Endothelial cell of umbilical vein (primary cell): Measurements from ENCODE around the gene RPL39L.

Source experiments
- EZH2 ChIP-seq: IDR thresholded peaks from 2 replicates; pipeline ENCODE4 v1.6.1; 2012; ENCODE audit warnings: borderline replicate concordance, low read depth, mild to moderate bottlenecking, moderate library complexity, low read length, inconsistent platforms; ENCODE audit not compliant: severe bottlenecking
- POLR2A ChIP-seq: IDR thresholded peaks from 2 replicates; pipeline ENCODE4 v1.6.1; 2012; ENCODE audit warnings: low read depth, mild to moderate bottlenecking, control low read depth, low read length
- POLR2AphosphoS5 ChIP-seq: IDR thresholded peaks from 2 replicates; pipeline ENCODE4 v1.6.1; 2012; ENCODE audit warnings: low read depth, mild to moderate bottlenecking, control low read depth, low read length, moderate library complexity; ENCODE audit not compliant: insufficient read depth
- TF ChIP-seq, protein P1 (sequence below), 2 donors: IDR thresholded peaks; 1 replicate in 1 of 2; 2 replicates in 1 of 2; pipeline ENCODE4 v1.5.1; 2011; ENCODE audit warnings: low read length in 2 of 2, mild to moderate bottlenecking in 2 of 2, moderate library complexity in 2 of 2, control low read depth in 1 of 2, inconsistent platforms in 1 of 2, low read depth in 1 of 2; ENCODE audit not compliant: insufficient read depth in 1 of 2; ENCODE audit errors: extremely low read depth in 1 of 2

- TF ChIP-seq, protein P1, sequence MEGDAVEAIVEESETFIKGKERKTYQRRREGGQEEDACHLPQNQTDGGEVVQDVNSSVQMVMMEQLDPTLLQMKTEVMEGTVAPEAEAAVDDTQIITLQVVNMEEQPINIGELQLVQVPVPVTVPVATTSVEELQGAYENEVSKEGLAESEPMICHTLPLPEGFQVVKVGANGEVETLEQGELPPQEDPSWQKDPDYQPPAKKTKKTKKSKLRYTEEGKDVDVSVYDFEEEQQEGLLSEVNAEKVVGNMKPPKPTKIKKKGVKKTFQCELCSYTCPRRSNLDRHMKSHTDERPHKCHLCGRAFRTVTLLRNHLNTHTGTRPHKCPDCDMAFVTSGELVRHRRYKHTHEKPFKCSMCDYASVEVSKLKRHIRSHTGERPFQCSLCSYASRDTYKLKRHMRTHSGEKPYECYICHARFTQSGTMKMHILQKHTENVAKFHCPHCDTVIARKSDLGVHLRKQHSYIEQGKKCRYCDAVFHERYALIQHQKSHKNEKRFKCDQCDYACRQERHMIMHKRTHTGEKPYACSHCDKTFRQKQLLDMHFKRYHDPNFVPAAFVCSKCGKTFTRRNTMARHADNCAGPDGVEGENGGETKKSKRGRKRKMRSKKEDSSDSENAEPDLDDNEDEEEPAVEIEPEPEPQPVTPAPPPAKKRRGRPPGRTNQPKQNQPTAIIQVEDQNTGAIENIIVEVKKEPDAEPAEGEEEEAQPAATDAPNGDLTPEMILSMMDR (IDR thresholded peaks at IDR 0.05; ENCODE audit: extremely low read depth in 1 of 2, insufficient read depth in 1 of 2, low read depth in 1 of 2, low read length in 2 of 2), result no peak
- TF ChIP-seq POLR2AphosphoS5 (no peak), POLR2A (no peak), EZH2 (no peak)
These were observed 66.8 kb downstream of the RPL39L start for GRCh38 chr3:187072511-187072910.
